Pancreas (tissue), 10 donors: ENCODE data around the gene DTYMK. TPM values are rescaled to one million over a fixed set of nuclear protein-coding genes. Genes with fewer than 3 reads are reported as not detected.

Experiments
- ATAC-seq, 4 donors: fragments of 200-7000 bp; cut with Tn5 transposase; one replicate each; pipeline versions ENCODE4 v1.8.0 to v1.9.1; 2020; ENCODE audit warnings: mild to moderate bottlenecking in 4 of 4, moderate library complexity in 4 of 4
- DNase-seq, 6 donors: peaks; one replicate each; pipeline ENCODE4 v3.0.0-alpha.2; 2020
- FAIRE-seq: peaks from 2 replicates; lab custom pipeline; 2012; peaks lifted over from hg19 to GRCh38; lab: Jason Lieb, UNC
- H3K27ac ChIP-seq, 4 donors: fragments of 200-600 bp; sonication (generic); 1 replicate in 3 of 4; 2 replicates in 1 of 4; pipeline versions ENCODE4 v1.5.0 to v1.8.0; 2020
- H3K27me3 ChIP-seq, 4 donors: fragments of 200-600 bp; one replicate each; pipeline ENCODE4 v1.8.0; 2021
- H3K36me3 ChIP-seq, 3 donors: fragments of 200-600 bp; sonication (generic) in 1 of 3; one replicate each; pipeline versions ENCODE4 v1.5.0 to v1.8.0; 2020 to 2021
- H3K4me1 ChIP-seq, 3 donors: fragments of 200-600 bp; one replicate each; pipeline ENCODE4 v1.8.0; 2021
- H3K4me3 ChIP-seq, 4 donors: fragments of 200-600 bp; sonication (generic) in 2 of 4; one replicate each; pipeline versions ENCODE4 v1.5.0 to v1.8.0; 2020 to 2021
- H3K9me3 ChIP-seq, 4 donors: fragments of 200-600 bp; one replicate each; pipeline ENCODE4 v1.8.0; 2021
- WGBS, 2 donors: extraction: QIAGEN DNeasy Blood & Tissue Kit; methylation state at CpG; one replicate each; pipeline ENCODE4 v1.1.7; 2013; 5-methylcytosine and 5-hydroxymethylcytosine counted together
- intact Hi-C, 3 donors: fragments of 100-400 bp; cut with DNase I; formaldehyde crosslinking; loops; one replicate each; pipeline versions ENCODE4 v1.11.1 to v1.14.2; 2022
- polyA plus RNA-seq, 2 donors: library from polyadenylated mRNA; stranded (reverse); fragments of 200-250 nt; gene quantifications; one replicate each; pipeline ENCODE4 v1.2.3, GENCODE V29; 2013
- total RNA-seq, 6 donors: library from RNA; stranded (reverse); fragmentation: NEBNext Ultra II Directional in 4 of 6; extraction: Animal tissue kit (Norgen Biotek cat#: 25700) in 4 of 6; gene quantifications; one replicate each; pipeline versions ENCODE4 v1.2.1 to v1.2.4, GENCODE V29; 2021 to 2023
- TF ChIP-seq, protein P1 (sequence below), 4 donors: fragments of 200-600 bp; sonication (generic) in 3 of 4; IDR thresholded peaks; one replicate each; pipeline versions ENCODE4 v1.5.0 to v1.8.0; 2021; ENCODE audit warnings: antibody characterized with exemption in 4 of 4
- donor health status: healthy with polysubstance abuse.
- donor health status: DM: no; HTN: no; CAD: no; lungs with moderate emphysema.
- donor health status: DM: no; HTN: no; CAD: no.
- donor health status: control.
- donor health status: control.
- donor health status: Bipolar disorder and iron deficiency.
- donor health status: DM: yes; HTN: yes; CAD: no.
- donor health status: DM: no; HTN: no; CAD: no.
- donor health status: DM: no; HTN: no; CAD: no.
- donor health status: DM: yes; HTN: yes; CAD: no.

Gene DTYMK
- total and polyA plus RNA-seq, 8 donors: 3.7 to 11.0 (median 8.4) TPM

- H3K9me3 ChIP-seq: no peaks in the 10 kb centered on the region
- H3K4me1 ChIP-seq: no peaks in the 10 kb centered on the region
- intact Hi-C loops: no loop called here
- no peak overlapping the region for H3K4me3 ChIP-seq
- TF ChIP-seq, protein P1, sequence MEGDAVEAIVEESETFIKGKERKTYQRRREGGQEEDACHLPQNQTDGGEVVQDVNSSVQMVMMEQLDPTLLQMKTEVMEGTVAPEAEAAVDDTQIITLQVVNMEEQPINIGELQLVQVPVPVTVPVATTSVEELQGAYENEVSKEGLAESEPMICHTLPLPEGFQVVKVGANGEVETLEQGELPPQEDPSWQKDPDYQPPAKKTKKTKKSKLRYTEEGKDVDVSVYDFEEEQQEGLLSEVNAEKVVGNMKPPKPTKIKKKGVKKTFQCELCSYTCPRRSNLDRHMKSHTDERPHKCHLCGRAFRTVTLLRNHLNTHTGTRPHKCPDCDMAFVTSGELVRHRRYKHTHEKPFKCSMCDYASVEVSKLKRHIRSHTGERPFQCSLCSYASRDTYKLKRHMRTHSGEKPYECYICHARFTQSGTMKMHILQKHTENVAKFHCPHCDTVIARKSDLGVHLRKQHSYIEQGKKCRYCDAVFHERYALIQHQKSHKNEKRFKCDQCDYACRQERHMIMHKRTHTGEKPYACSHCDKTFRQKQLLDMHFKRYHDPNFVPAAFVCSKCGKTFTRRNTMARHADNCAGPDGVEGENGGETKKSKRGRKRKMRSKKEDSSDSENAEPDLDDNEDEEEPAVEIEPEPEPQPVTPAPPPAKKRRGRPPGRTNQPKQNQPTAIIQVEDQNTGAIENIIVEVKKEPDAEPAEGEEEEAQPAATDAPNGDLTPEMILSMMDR (IDR thresholded peaks at IDR 0.05): no peak
- H3K27ac ChIP-seq: no peak overlapping the region
- ATAC-seq (no peak), DNase-seq (peak in 1 of 6 donors; percentile 34), FAIRE-seq (no peak)
- peaks cover 0 to 48% (median 16%) of the 10 kb centered on the region in 3 donors for H3K36me3 ChIP-seq
- WGBS, 2 donors: 96% methylated on average over 41 of the region's 41 CpGs
- H3K27me3 ChIP-seq: no peaks in the 10 kb centered on the region
These were observed 37.8 kb upstream of the DTYMK start for GRCh38 chr2:241724259-241724974.

- Histone ChIP-seq H3K27me3 (no peaks in the 10 kb centered on the region), H3K36me3 (peaks cover 0 to 52% (median 16%) of the 10 kb centered on the region in 3 donors), H3K4me3 (no peak overlapping the region), H3K9me3 (no peaks in the 10 kb centered on the region), H3K27ac (no peak overlapping the region), H3K4me1 (no peaks in the 10 kb centered on the region)
- TF ChIP-seq, protein P1 (IDR thresholded peaks at IDR 0.05): no peak
- DNase-seq (no peak), ATAC-seq (no peak), FAIRE-seq (no peak)
- intact Hi-C loops: no loop called here
- 97 to 99% methylated on average over 21 of the region's 21 CpGs for WGBS, 2 donors
These were observed 36.4 kb upstream of the DTYMK start for GRCh38 chr2:241722896-241723454.

GRCh38 chr2:241721852-241722251 lies 35.2 kb upstream of the DTYMK start:
- Histone ChIP-seq H3K9me3 (no peaks in the 10 kb centered on the region), H3K4me1 (no peaks in the 10 kb centered on the region), H3K27me3 (no peaks in the 10 kb centered on the region), H3K27ac (no peak overlapping the region), H3K4me3 (no peak overlapping the region), H3K36me3 (peaks cover 0 to 52% (median 16%) of the 10 kb centered on the region in 3 donors)
- 93 to 94% methylated on average over 12 of the region's 12 CpGs for WGBS, 2 donors
- TF ChIP-seq, protein P1 (IDR thresholded peaks at IDR 0.05): no peak
- no peak for DNase-seq
- ATAC-seq: no peak
- intact Hi-C loops: no loop called here
- FAIRE-seq: no peak

DNA sequence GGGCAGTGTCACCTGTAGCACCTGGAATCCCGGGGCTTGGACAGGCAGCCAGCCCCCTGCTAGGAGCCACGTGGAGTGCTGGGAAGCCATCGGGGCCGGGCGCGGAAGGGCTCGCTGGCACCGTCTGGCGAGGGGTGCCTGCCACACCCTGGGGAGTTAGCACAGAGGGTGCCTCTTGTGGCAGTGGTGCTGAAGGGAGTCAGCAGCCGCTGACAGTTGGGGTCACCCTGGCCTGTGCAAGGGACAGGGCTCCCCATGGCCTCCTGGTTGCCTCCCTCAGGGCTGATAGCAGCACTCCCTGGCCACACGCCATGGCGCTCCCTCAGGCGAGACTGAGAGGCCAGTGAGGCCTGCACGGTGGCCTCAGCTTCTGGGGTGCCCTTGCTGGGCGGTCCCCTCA lies 33.9 kb upstream of the DTYMK start:
- Histone ChIP-seq H3K36me3 (peaks cover 2 to 52% (median 16%) of the 10 kb centered on the region in 3 donors), H3K9me3 (no peaks in the 10 kb centered on the region), H3K4me1 (no peaks in the 10 kb centered on the region), H3K4me3 (no peak overlapping the region), H3K27ac (no peak overlapping the region), H3K27me3 (no peaks in the 10 kb centered on the region)
- TF ChIP-seq, protein P1 (IDR thresholded peaks at IDR 0.05): no peak
- WGBS, 2 donors: 93 to 97% methylated on average over 15 of the region's 15 CpGs
- no peak for FAIRE-seq
- intact Hi-C loops: no loop called here
- peak in 1 of 6 donors; percentile 79 for DNase-seq
- no peak for ATAC-seq

DNA sequence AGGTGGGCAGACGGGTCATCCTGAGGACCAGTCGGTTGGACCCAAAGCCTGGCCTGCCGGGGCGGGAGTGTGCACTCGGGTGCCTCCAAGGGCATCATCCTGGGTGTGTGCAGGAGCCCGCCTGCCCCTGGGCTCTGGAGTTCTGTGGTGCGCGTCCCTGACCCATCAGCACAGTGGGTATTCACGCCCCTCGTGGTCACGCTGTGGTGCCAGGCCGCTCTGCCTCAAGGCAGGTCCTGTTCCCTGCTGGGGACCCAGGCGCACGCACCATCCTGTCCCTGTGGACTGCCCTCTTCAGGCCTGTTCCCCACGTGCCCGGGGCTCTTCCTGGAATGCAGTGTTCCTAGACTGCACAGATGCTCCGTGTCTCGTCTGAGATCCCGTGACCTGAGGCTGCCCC lies 33.5 kb upstream of the DTYMK start:
- no peaks in the 10 kb centered on the region for H3K27me3 ChIP-seq
- no peak overlapping the region for H3K4me3 ChIP-seq
- WGBS, 2 donors: 94 to 95% methylated on average over 19 of the region's 19 CpGs
- peaks cover 2 to 47% (median 16%) of the 10 kb centered on the region in 3 donors for H3K36me3 ChIP-seq
- DNase-seq: no peak
- no peaks in the 10 kb centered on the region for H3K9me3 ChIP-seq
- no peak overlapping the region for H3K27ac ChIP-seq
- H3K4me1 ChIP-seq: no peaks in the 10 kb centered on the region
- peak in 1 of 4 donors; percentile 8 for ATAC-seq
- FAIRE-seq: no peak
- intact Hi-C loops: no loop called here
- TF ChIP-seq, protein P1 (IDR thresholded peaks at IDR 0.05): no peak
